HG03520 (cell line): Measurements from ENCODE around the gene TMEM117.
A peak's percentile ranks its signal among the peaks of the same experiment; 100 is the strongest.

Source experiments
- ATAC-seq: cut with Tn5 transposase; IDR thresholded peaks from one replicate; pipeline ENCODE4 v1.9.1; 2021; ENCODE audit warnings: mild to moderate bottlenecking, moderate library complexity; ENCODE audit not compliant: unreplicated experiment

Gene TMEM117

DNA sequence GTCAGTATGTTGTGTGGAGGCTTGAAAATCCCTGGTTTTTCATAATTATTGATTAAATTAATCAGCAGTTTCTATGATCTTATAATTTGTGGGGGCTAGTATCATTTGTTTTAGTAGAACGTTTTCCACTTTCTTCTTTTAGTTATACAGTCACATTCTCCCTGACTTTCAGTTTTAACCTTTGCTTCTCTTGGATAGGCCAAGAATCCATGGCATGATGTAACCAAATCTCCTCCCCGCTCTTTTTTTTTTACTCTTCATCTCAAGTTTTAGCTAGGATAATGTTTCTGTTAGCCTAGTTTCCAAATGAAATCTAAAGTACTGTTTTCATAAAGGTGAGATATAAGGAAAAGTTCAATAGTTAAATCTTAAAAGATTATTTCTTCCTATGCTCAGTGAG lies 106.5 kb downstream of the TMEM117 start:
- no peak for ATAC-seq

DNA sequence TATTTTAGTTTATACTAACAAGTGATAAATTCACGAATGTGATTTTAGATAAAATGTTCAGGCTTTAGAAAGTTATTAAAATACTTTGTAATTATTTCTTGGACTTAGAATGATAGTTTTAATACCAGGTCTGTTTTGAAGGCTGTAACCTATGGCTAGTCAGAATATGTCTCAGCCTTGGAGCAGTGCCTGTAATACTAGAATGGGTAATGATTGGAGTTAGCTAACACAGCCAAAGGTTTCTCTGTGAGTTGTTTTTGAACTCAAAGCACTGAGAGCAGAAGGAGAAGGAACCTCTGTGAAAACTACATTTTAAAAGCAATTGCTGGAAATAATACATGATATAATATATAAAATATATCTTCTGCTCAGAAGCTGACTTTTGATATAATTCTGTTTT lies 110.1 kb downstream of the TMEM117 start:
- no peak for ATAC-seq

GRCh38 chr12:43951286-43951685 lies 115.4 kb downstream of the TMEM117 start:
- no peak for ATAC-seq

- ATAC-seq: peak; percentile 99
Observed at GRCh38 chr12:43957732-43958372, 122.0 kb downstream of the TMEM117 start.

GRCh38 chr12:43964033-43964432 lies 128.2 kb downstream of the TMEM117 start:
- no peak for ATAC-seq

GRCh38 chr12:43964961-43965360 lies 129.1 kb downstream of the TMEM117 start:
- no peak for ATAC-seq

DNA sequence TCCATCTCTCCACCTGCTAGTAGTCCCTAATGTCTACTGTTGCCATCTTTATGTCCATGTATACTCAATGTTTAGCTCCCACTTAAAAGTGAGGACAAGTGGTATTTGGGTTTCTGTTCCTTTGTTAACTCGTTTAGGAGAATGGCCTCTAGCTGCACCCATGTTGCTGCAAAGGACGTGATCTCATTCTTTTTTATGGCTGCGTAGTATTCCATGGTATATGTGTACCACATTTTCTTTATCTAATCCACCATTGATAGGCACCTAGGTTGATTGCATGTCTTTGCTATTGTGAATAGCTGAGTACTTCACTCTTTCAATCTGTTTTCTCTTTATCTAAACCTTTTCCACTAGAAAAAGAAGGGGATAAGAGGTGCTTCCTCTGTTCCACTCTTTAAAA lies 130.0 kb downstream of the TMEM117 start:
- no peak for ATAC-seq

DNA sequence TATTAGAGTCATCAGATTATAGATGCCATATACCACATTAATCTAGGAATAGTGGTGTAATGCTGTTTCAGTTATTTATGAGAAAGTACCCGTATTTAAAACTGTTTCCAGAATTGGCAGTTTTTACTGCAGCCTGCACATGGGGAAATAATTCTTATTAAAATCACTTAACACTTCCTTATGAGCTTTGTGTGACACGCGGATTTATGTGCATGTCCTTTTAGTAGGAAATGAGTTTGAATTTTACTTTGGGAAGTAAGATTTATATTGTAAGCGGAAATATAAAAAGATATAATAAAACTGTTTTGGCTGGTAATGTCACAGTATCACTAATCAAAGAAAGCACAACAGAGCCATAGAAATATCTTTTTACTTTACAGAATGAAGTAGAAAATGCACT lies 132.9 kb downstream of the TMEM117 start:
- no peak for ATAC-seq

DNA sequence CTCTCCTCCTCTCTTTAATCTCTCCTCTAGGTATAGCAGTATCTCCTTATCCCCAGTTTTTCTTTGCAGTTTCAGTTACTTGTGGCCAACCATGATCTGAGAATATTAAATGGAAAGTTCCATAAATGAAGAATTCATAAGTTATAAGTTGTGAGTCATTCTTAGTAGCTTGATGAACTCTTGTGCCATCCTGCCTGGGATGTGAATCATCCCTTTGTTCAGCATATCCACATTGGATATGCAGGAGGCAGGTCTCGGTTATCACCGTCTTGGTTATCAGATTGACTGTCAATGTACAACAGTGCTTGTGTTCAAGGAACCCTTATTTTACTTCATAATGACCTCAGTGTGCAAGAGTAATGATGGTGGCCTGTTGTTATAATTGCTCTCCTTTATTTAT lies 134.0 kb downstream of the TMEM117 start:
- no peak for ATAC-seq

DNA sequence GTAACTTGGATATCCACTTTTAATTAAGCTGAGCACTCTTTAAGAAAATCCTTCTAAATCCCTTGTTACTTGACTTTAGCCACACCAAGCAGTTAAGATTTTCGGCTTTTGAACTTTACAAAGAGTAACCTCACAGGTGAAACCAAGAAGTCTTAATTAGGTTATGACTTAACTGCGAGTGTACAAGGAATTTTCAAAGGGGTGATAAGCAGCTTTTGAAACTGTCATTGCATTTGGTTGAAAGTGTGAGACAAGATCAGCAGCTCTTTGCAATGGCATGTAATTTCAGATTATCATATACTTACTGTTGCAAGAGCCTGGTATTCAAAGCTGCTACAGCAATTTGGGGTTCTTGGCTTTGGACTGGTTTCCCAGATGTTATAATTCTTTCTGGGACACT lies 137.5 kb downstream of the TMEM117 start:
- ATAC-seq: no peak

GRCh38 chr12:43973993-43974392 lies 138.1 kb downstream of the TMEM117 start:
- no peak for ATAC-seq

DNA sequence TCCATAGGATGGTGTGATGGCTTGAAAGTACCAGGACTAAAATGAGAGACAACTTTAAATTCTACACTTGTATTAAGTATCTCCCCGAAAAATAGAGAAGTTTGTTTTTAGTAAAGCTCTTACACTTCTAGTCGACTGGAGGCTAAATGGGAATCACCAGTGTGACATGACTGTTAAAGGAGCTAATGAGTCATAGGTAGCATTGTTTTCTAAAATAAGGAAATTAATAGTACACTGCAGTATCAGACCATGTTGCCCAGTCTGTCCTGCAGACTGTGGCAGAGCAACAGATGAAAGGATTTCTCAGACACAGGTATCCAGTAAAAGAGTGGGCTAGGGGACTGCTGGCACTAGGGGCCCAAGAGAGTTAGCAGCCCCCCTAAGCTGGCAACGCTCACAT lies 140.1 kb downstream of the TMEM117 start:
- no peak for ATAC-seq

GRCh38 chr12:43978556-43978955 lies 142.7 kb downstream of the TMEM117 start:
- no peak for ATAC-seq

- ATAC-seq: no peak
Observed at GRCh38 chr12:43979450-43979849, 143.6 kb downstream of the TMEM117 start.

DNA sequence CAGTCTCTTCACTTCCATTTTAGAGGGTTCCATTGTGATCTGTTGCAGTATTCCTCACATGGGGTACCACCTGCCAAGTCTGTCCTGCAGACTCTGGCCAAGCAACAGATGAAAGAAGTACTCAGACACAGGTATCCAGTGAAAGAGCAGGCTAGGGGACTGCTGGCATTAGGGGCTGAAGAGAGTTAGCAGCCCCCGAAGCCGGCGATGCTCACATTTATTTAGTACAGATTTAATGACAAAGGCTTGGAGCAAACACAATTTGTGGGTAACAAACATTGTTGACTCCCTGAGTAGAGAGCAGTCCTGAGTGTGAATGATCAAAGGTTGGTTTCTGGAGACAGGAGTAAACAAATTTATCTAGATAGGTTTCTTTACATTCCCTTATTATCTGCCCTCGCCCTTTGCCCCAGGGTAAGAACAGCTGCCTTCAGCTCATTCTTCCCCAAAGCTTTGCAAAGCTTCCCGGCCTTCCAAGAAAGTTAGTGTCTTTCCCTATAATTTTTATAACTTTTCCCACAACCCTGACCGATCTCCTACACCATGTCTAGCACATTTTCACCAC lies 144.8 kb downstream of the TMEM117 start:
- no peak for ATAC-seq

DNA sequence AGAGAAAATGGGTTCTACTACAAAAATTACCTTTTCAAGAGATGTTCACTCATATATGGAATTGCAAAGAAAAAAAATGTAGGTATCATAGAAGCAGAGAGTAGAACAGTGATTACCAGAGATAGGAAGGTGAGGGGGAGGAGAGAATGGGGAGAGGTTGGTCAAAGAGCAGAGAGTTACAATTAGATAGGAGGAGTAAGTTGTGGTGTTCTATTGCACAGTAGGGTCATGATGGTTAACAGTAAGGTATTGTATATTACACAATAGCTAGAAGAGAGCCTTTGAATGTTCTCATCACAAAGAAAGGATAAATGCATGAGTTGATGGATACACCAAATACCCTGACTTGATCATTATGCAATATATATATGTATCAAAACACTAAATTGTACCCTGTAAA lies 145.8 kb downstream of the TMEM117 start:
- no peak for ATAC-seq

- no peak for ATAC-seq
Observed at GRCh38 chr12:43982544-43982943, 146.7 kb downstream of the TMEM117 start.

- peak; percentile 93 for ATAC-seq
Observed at GRCh38 chr12:43988838-43989560, 153.1 kb downstream of the TMEM117 start.

DNA sequence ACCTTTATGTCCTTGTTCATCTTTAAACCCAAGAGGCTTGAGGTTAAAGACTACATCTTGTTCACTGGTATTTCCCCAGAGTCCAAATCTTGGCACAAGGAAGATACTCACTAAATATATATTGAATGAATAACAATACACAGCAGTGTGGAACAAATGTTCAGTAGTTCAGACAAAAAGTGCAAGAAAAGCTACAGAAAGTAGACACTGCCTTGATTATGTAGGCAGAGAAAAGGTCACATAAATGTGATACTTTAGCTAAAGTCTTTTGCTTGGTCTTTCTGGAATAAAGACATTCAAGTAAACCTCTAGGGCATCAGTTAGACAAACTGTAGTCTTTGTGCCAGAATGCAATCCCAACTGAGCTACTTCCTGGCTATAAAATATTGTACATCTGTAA lies 157.0 kb downstream of the TMEM117 start:
- no peak for ATAC-seq

DNA sequence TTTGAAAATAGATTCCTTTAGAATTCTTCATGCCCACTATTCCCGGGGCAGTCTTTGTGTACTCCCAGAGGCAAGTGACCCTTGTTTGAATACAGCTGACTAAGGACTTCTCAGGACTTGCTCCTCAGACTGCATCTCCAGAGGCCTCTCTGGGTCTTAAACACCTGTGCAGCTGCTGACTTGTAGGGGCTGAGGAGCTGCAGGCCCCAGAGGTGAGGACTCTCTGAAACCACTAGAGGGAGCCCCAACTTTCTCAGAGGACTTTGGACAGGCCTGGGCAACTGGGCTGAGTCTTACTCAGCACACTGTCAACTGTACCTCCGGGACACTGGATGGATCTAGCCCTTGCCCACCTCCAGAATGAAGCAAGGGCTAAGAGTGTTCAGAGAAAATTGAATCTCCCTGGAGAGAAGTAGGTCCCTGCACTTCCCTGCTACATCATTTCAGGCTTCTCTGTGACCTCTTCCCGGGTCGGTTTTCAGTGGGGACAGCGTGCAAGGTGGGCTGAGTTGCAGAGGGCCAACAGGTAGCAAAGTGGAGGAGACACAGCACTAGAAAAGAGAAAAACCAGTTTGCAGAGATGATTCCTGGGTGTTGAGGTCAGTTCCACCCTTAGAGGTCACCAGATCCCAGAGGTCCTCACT lies 164.6 kb downstream of the TMEM117 start:
- peak; percentile 98 for ATAC-seq

- no peak for ATAC-seq
Observed at GRCh38 chr12:44002607-44003006, 166.7 kb downstream of the TMEM117 start.

GRCh38 chr12:44003721-44004120 lies 167.8 kb downstream of the TMEM117 start:
- ATAC-seq: no peak
